NB4 (cell line): ENCODE measurements around the gene TTC31.

Experiments
- MYC ChIP-seq: IDR thresholded peaks from 2 replicates; pipeline ENCODE4 v1.6.1; 2011; ENCODE audit warnings: low read depth, low read length
- POLR2A ChIP-seq: IDR thresholded peaks from 2 replicates; pipeline ENCODE4 v1.6.1; 2011; ENCODE audit warnings: mild to moderate bottlenecking; ENCODE audit not compliant: insufficient read length; ENCODE audit errors: extremely low read depth
- TF ChIP-seq, protein P1 (sequence below): IDR thresholded peaks from one replicate; pipeline ENCODE4 v1.5.1; 2012; ENCODE audit warnings: low read depth, low read length
- TF ChIP-seq, protein P2 (sequence below): IDR thresholded peaks from 2 replicates; pipeline ENCODE4 v1.6.1; 2011; ENCODE audit warnings: low read depth, low read length

- no peak for TF ChIP-seq POLR2A
- TF ChIP-seq, protein P1, sequence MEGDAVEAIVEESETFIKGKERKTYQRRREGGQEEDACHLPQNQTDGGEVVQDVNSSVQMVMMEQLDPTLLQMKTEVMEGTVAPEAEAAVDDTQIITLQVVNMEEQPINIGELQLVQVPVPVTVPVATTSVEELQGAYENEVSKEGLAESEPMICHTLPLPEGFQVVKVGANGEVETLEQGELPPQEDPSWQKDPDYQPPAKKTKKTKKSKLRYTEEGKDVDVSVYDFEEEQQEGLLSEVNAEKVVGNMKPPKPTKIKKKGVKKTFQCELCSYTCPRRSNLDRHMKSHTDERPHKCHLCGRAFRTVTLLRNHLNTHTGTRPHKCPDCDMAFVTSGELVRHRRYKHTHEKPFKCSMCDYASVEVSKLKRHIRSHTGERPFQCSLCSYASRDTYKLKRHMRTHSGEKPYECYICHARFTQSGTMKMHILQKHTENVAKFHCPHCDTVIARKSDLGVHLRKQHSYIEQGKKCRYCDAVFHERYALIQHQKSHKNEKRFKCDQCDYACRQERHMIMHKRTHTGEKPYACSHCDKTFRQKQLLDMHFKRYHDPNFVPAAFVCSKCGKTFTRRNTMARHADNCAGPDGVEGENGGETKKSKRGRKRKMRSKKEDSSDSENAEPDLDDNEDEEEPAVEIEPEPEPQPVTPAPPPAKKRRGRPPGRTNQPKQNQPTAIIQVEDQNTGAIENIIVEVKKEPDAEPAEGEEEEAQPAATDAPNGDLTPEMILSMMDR: no peak
- TF ChIP-seq, protein P2, sequence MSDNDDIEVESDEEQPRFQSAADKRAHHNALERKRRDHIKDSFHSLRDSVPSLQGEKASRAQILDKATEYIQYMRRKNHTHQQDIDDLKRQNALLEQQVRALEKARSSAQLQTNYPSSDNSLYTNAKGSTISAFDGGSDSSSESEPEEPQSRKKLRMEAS: no peak
- no peak for TF ChIP-seq MYC
Observed at GRCh38 chr2:74481961-74482800, 700 bp upstream of the TTC31 start.
